GM12873 (cell line): Measurements from ENCODE around the gene PTPRE.

Experiments
- CTCF ChIP-seq: IDR thresholded peaks from 2 replicates; pipeline ENCODE4 v1.5.1; 2012; ENCODE audit warnings: low read depth, mild to moderate bottlenecking, moderate library complexity, low read length, control low read depth; ENCODE audit not compliant: insufficient read depth; ENCODE audit errors: missing control alignments

PTPRE gene

GRCh38 chr10:128084364-128084763 is 177.5 kb downstream of the PTPRE start:
- no peak for TF ChIP-seq CTCF

- TF ChIP-seq CTCF, result no peak
Measured at GRCh38 chr10:128084991-128085390, 178.1 kb downstream of the PTPRE start.

GRCh38 chr10:128086003-128086863 is 179.3 kb downstream of the PTPRE start:
- no peak for TF ChIP-seq CTCF

- no peak for TF ChIP-seq CTCF
Measured at GRCh38 chr10:128087146-128087883, 180.4 kb downstream of the PTPRE start.

DNA sequence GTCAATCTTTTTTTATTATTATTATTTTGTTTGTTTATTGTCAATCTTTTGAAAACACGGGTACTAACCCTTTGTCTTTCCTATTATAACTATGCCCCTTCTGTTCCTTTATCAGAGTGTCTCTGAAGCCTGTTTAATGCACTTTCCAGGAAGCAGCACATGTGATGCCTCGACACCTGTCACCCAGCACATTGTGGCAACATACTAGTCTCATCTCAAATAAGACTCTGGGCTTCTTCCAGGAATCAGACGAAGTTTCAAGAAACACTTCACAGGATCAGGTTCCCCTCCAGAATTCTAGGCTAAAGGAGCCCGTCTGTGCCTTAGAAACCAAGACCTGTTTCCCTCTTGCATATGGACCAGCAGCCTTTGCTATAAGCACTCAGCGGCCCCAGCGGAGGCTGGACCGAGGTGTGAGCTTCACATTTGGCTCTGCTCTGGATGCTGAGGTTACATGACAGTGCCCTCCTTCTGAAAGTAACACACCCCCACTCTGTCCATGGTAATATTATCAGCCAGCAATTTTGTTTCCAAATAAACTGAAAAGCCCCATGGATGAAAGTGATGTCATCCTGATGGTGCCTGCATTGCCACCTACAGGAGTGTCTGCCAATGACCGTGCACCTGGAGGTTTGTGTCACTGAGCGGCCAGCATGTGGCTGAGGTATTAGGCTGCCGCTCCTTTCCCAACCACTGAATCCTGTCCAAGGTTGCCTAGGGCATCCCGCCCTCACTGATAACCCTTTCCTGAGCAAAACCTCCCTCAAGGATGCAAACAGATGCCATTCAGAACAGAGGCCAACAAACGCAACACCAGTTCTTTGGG is 181.2 kb downstream of the PTPRE start:
- TF ChIP-seq CTCF, result peak; percentile 20

GRCh38 chr10:128091636-128092210 is 184.8 kb downstream of the PTPRE start:
- no peak for TF ChIP-seq CTCF
